Aorta (tissue), 5 donors: ENCODE data around the gene INO80. TPM values are rescaled to one million over a fixed set of nuclear protein-coding genes. Genes with fewer than 3 reads are reported as not detected.
A peak's percentile ranks its signal among the peaks of the same experiment; 100 is the strongest.

Source experiments
- ATAC-seq: fragments of 200-7000 bp; cut with Tn5 transposase; one replicate; pipeline ENCODE4 v1.9.1; 2022; ENCODE audit warnings: moderate library complexity; ENCODE audit not compliant: low FRiP score
- DNase-seq, 2 donors: peaks; one replicate each; pipeline ENCODE4 v3.0.0-alpha.2; 2020
- H3K27ac ChIP-seq, 2 donors: one replicate each; pipeline ENCODE4 v1.5.1; 2013; ENCODE audit warnings: low read length in 2 of 2, mild to moderate bottlenecking in 2 of 2, moderate library complexity in 2 of 2, control low read depth in 1 of 2, inconsistent platforms in 1 of 2, low read depth in 1 of 2
- H3K27me3 ChIP-seq, 2 donors: one replicate each; pipeline ENCODE4 v1.6.1; 2013; ENCODE audit warnings: control low read depth in 1 of 2, low read length in 1 of 2, mild to moderate bottlenecking in 1 of 2, moderate library complexity in 1 of 2; ENCODE audit not compliant: insufficient read depth in 2 of 2, control insufficient read depth in 1 of 2
- H3K36me3 ChIP-seq, 2 donors: one replicate each; pipeline ENCODE4 v1.6.1; 2013; ENCODE audit warnings: control low read depth in 1 of 2, low read length in 1 of 2, mild to moderate bottlenecking in 1 of 2; ENCODE audit not compliant: insufficient read depth in 2 of 2, control insufficient read depth in 1 of 2
- H3K4me1 ChIP-seq, 2 donors: one replicate each; pipeline ENCODE4 v1.6.1; 2013; ENCODE audit warnings: low read length in 2 of 2, control low read depth in 1 of 2, mild to moderate bottlenecking in 1 of 2, moderate library complexity in 1 of 2; ENCODE audit not compliant: insufficient read depth in 2 of 2, control insufficient read depth in 1 of 2
- H3K4me3 ChIP-seq, 2 donors: one replicate each; pipeline ENCODE4 v1.5.1; 2013; ENCODE audit warnings: low read length in 2 of 2, control low read depth in 1 of 2, mild to moderate bottlenecking in 1 of 2
- H3K9me3 ChIP-seq: one replicate; pipeline ENCODE4 v1.6.1; 2013; ENCODE audit warnings: mild to moderate bottlenecking, low read length; ENCODE audit not compliant: control insufficient read depth
- WGBS, 2 donors: extraction: QIAGEN DNeasy Blood & Tissue Kit; methylation state at CpG; one replicate each; pipeline ENCODE4 v1.1.7; 2013; 5-methylcytosine and 5-hydroxymethylcytosine counted together
- intact Hi-C, 2 donors: fragments of 100-400 bp; cut with DNase I; formaldehyde crosslinking; loops; one replicate each; pipeline versions ENCODE4 v1.14.2 to v1.15.0; 2022
- polyA plus RNA-seq, 2 donors: library from polyadenylated mRNA; stranded (reverse); fragments of 200-250 nt; gene quantifications; one replicate each; pipeline ENCODE4 v1.2.3, GENCODE V29; 2013
- total RNA-seq, 2 donors: library from RNA; stranded (reverse); fragmentation: NEBNext Ultra II Directional; extraction: Animal tissue kit (Norgen Biotek cat#: 25700); gene quantifications; one replicate each; pipeline ENCODE4 v1.2.1, GENCODE V29; 2021
- donor health status: healthy with polysubstance abuse.
- donor health status: Bipolar disorder and iron deficiency.
- donor health status: DM: no; HTN: no; CAD: no.
- donor health status: DM: no; HTN: no; CAD: no.
- donor health status: DM: yes; HTN: yes; CAD: no.

INO80 gene
- total and polyA plus RNA-seq, 4 donors: 6.5 to 25.1 (median 15.4) TPM

GRCh38 chr15:40930430-40931299 lies 185.4 kb downstream of the INO80 start:
- Histone ChIP-seq H3K27me3 (no peaks in the 10 kb centered on the region), H3K4me3 (peak overlapping the region in 1 of 2 donors; percentile 1), H3K27ac (no peak overlapping the region), H3K4me1 (no peaks in the 10 kb centered on the region), H3K36me3 (no peaks in the 10 kb centered on the region), H3K9me3 (no peaks in the 10 kb centered on the region)
- intact Hi-C loops: no loop called here
- peak; percentile 21 for ATAC-seq
- 0 to 1% methylated on average over 46 of the region's 46 CpGs for WGBS, 2 donors
- DNase-seq: peak in 1 of 2 donors; percentile 85

DNA sequence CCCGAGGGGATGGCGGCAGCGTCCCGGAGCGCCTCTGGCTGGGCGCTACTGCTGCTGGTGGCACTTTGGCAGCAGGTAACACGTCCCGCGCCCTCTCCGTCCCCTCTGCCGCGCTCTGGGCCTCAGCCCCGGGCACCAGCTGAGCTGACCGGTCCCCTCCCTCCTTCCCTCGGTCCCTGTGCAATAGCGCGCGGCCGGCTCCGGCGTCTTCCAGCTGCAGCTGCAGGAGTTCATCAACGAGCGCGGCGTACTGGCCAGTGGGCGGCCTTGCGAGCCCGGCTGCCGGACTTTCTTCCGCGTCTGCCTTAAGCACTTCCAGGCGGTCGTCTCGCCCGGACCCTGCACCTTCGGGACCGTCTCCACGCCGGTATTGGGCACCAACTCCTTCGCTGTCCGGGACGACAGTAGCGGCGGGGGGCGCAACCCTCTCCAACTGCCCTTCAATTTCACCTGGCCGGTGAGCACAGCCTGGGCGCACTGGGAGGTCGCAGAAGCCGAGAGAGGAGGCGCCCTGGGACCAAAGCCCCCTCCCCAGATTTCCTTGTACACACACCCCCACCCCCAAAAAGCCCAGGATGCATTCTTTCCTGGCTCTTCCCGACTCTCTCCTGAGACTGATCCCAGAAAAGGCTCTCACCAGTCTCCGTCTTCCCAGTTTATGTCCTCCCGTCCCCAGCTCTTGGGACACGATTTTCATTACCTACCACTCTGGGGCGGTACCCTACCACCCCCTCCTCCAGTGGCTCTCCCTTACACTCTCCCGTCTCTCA lies 186.2 kb downstream of the INO80 start:
- H3K4me3 ChIP-seq: peak overlapping the region in 1 of 2 donors; percentile 1
- H3K4me1 ChIP-seq: no peaks in the 10 kb centered on the region
- H3K9me3 ChIP-seq: no peaks in the 10 kb centered on the region
- intact Hi-C loops: no loop called here
- no peaks in the 10 kb centered on the region for H3K27me3 ChIP-seq
- ATAC-seq (peak; percentile 49), DNase-seq (peak; percentile 73 to 90)
- H3K36me3 ChIP-seq: no peaks in the 10 kb centered on the region
- 0 to 1% methylated on average over 55 to 56 of the region's 56 CpGs for WGBS, 2 donors
- H3K27ac ChIP-seq: no peak overlapping the region

Other genes with a start within 250 kb of the INO80 start
- gene RHOV, start 242.0 kb downstream of the INO80 start, total RNA-seq: under 1 TPM; 0.19 to 0.30 TPM
- under 1 TPM in 1 of 2 donors, not detected in 1; 0.15 TPM for gene RHOV, start 242.0 kb downstream of the INO80 start, polyA plus RNA-seq
- gene VPS18, start 221.8 kb downstream of the INO80 start, total RNA-seq: 10 to 100 TPM; 18.6 to 22.5 TPM
- gene VPS18, start 221.8 kb downstream of the INO80 start, polyA plus RNA-seq: 10 to 100 TPM in 1 of 2 donors, 1 to 10 TPM in 1; 5.5 to 10.3 TPM
- 10 to 100 TPM in 1 of 2 donors, 1 to 10 TPM in 1; 9.7 to 28.4 TPM for gene DLL4, start 186.9 kb downstream of the INO80 start, total RNA-seq
- gene DLL4, start 186.9 kb downstream of the INO80 start, polyA plus RNA-seq: under 1 TPM; 0.20 to 0.38 TPM
- gene CHAC1, start 162.8 kb downstream of the INO80 start, total RNA-seq: 1 to 10 TPM; 2.1 to 5.3 TPM
- 1 to 10 TPM; 1.2 to 4.5 TPM for gene CHAC1, start 162.8 kb downstream of the INO80 start, polyA plus RNA-seq
- not detected for gene EXD1, start 114.5 kb upstream of the INO80 start, total RNA-seq
- gene EXD1, start 114.5 kb upstream of the INO80 start, polyA plus RNA-seq: not detected
- gene CHP1, start 115.0 kb upstream of the INO80 start, total RNA-seq: 10 to 100 TPM; 60.4 to 60.8 TPM
- gene CHP1, start 115.0 kb upstream of the INO80 start, polyA plus RNA-seq: 10 to 100 TPM; 28.1 to 44.8 TPM
- under 1 TPM in 1 of 2 donors, not detected in 1; 0.51 TPM for gene OIP5, start 216.3 kb upstream of the INO80 start, total RNA-seq
- gene OIP5, start 216.3 kb upstream of the INO80 start, polyA plus RNA-seq: 1 to 10 TPM in 1 of 2 donors, under 1 TPM in 1; 0.51 to 2.0 TPM
- 1 to 10 TPM; 2.9 to 6.7 TPM for gene NUSAP1, start 216.6 kb upstream of the INO80 start, total RNA-seq
- gene NUSAP1, start 216.6 kb upstream of the INO80 start, polyA plus RNA-seq: 1 to 10 TPM in 1 of 2 donors, under 1 TPM in 1; 0.90 to 9.0 TPM